ENCODE measurements around the gene SLF2. TPM values are rescaled to one million over a fixed set of nuclear protein-coding genes. Genes with fewer than 3 reads are reported as not detected.
A peak's percentile ranks its signal among the peaks of the same experiment; 100 is the strongest.

SLF2 gene
- total RNA-seq, 1 experiment from 2014 or later: 10.7 TPM

DNA sequence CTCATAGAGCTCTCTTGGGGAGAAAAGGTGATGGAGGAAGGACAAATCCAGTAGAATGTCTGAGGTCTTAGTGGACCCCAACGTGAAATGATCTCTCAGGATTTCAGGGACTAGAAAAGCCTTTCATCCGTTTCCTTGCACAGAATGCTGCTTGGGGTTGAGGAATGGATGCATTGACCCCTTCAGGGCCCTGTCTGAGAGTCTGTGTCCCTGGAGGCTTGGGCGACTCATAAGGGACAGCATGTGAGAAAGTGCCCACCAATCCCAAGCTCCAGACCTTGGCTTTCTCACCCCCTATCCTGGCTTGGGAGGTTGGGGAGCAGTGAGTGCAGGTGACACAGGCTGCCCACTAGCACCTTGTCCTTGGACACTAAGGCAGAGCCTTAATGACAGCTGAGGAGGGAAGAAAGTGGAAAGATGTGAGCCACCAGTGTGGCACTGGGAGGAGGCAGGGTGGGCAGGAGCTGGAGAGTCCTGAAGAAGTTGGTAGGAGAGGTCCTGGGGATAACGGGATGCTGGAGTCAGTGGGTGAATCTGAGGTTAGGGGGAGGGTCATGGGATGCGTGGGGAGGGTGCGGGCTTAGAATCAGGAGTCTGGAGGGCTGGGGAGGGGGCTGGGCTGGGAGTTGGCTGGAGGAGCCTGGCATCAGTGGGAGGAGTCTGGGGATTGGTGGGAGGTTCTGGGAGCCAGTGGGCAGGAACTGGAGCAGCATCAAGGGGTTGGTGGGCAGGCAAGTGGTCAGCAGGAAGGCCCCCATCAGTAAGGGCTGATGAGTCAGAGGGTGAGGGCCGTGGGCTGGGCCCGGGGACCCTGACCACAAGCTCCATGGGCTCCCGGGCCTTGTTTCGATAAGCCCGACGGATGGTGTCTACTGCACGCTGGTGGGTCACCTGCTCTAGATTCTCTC lies 95.4 kb downstream of the SLF2 start:
- Histone ChIP-seq H3K36me3 (peaks cover 40% of the 10 kb centered on the region), H3K27me3 (no peaks in the 10 kb centered on the region), H3K9me3 (no peaks in the 10 kb centered on the region), H3K4me3 (no peak overlapping the region)
- no peak for DNase-seq

DNA sequence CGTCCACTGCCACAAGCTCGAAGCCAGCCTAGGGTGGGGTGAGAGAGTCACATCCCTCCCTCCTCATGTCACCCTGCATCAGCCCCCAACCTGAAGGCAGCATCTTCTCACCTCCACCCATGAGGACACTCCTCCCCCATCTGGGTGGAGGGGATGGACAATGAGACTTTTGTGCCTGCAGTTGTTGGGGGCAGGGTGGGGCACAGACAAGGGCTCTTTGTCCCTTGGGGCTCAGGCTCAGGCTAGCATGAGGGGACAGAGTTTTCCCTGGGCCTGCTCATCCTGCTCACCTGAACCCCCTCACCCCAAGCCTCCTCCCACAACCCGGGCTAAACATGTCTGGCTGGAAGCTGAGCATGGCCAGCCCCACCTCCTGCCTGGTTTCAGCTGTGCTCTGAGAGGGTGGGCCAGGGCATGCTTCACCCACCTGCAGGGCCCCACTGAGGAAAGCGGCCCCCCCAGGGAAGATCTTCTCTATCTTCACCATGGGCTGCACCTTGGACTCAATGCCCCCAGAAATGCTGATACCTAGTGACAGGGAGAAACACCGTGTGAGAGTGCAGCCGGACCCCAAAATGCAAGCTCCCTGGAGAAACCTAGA lies 96.2 kb downstream of the SLF2 start:
- no peak for DNase-seq
- Histone ChIP-seq H3K4me3 (no peak overlapping the region), H3K36me3 (peaks cover 33% of the 10 kb centered on the region)

DNA sequence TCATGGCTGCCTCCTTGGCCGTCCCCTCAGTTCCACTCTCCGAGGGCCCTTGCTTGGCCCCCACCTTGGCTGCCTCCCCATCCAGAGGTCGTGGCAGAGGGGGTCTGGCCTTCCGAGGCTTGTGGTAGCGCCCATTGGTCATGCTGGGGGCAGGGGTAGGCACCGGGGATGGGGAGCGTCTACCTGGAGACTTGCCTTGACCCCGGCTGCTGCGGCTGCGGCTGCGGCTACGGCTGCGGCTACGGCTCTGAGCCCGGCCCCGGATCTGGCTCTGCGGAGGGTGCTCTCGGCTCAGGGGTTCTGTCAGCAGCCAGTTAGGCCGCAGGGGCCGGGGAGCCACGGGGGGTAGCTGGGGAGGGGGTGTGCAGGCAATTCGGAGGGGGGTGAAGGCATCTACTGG lies 97.6 kb downstream of the SLF2 start:
- H3K36me3 ChIP-seq: peaks cover 19% of the 10 kb centered on the region
- DNase-seq: no peak
- H3K9me3 ChIP-seq: no peaks in the 10 kb centered on the region
- no peak overlapping the region for H3K4me3 ChIP-seq
- no peaks in the 10 kb centered on the region for H3K27me3 ChIP-seq

More for the DNA sequence above, 96.2 kb downstream of the SLF2 start:
- Histone ChIP-seq H3K27me3 (no peaks in the 10 kb centered on the region), H3K9me3 (no peaks in the 10 kb centered on the region)

DNA sequence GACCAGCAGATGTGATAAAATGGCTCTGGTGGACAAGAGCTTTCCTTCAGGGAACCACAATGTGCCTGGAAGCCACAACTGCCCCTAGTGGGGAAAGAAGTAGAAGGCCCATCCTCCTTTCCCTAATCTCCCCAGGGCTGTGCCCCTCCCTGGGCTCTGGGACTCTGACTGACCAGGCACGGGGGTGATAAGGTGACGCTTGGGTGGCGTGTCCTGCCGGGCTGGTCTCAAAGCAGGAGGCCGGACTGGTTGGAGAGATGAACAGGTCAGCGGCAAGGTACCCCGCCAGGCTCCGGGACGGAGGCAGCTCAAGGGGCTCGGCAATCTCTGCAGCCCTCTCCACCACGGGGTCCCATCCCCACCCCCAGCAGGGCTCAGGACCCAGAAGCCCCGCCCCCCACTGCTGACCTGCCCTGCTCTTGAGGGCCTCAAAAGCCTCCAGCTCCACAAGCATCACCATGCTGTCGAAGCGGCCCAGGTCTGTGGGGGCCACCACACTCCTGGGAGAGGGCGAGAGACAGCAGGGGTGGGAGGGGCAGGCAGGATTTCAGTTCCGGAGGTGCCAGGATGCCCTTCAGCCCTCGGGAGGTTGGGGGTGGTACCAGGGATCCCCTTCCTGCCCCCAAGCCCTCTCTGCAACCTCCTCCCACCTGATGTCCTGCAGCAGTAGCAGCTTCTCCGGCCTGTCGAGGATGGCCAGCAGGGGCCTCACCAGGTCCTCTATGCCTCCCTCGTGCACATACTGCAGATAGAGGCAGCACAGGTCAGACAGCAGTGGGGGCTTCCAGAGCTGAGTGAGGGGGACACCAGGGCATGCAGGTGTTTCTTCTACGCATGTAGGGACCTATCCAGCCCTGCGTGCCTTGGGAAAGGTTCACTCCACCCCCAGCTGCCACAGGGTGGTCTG lies 99.0 kb downstream of the SLF2 start:
- H3K9me3 ChIP-seq: no peaks in the 10 kb centered on the region
- DNase-seq: no peak
- H3K36me3 ChIP-seq: peaks cover 6% of the 10 kb centered on the region

DNA sequence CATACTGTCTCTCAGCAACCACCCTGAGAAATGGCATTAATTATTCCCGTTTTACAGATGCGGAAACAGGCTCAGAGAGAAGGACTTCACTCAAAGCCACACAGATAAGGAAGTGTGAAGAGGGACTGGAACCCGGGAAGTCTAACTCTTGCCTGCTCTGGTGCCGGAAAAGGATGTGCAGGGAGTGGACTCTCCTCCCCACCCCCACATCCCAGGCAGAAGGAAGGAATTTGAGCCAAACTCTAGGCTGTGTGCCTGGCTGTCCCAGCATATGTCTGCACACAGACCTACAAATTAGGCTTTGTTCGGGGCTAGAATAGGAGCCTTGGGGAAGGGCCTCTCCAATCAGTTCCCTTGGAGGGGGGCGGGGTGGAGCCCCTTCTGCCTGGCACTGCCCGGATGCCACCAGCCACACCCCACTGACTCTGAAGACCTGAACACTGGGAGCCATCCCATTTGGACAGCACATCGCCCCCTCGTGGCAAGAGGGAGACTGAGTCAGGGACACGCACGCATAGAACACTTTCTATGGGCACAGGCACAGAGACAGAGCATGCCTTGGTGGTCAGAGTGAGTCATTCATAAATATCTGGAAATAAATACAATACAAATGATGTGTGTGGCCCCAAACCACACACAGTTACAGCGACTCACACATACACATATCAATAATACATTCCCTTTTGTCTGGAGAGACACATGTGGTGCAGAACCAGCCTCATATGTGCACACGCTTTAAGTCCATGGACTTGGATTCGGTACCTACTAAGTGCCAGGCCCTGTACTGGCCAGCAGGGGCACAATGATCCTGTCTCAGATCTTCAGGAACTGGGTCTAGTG lies 100.0 kb downstream of the SLF2 start:
- Histone ChIP-seq H3K36me3 (no peaks in the 10 kb centered on the region), H3K27me3 (no peaks in the 10 kb centered on the region), H3K4me3 (no peak overlapping the region), H3K9me3 (no peaks in the 10 kb centered on the region)
- DNase-seq: peak; percentile 90

More for the DNA sequence above, 99.0 kb downstream of the SLF2 start:
- Histone ChIP-seq H3K4me3 (no peak overlapping the region), H3K27me3 (no peaks in the 10 kb centered on the region)

DNA sequence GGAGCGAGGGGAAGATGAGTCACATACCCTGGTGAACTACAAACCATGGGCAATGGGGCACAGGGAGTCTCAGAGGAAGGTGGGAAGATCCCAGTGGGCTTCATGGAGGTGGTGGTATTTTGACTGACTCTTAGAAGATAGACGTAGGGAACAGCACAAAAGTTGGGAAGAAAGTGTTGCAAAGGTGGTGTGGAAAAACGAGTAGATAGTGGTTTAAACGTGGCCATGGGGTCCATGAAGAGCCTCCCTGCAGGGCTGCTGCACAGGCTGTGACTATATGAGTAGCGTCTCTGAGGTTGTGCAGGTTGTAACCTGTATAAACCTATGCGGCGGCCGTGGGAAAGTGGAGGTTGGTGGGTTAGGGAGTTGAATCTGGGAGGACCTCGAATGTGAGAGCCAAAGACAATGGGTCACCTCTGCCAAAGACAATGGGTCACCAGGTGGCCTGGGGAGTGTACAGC lies 100.6 kb downstream of the SLF2 start:
- Histone ChIP-seq H3K9me3 (no peaks in the 10 kb centered on the region), H3K27me3 (no peaks in the 10 kb centered on the region), H3K4me3 (no peak overlapping the region), H3K36me3 (no peaks in the 10 kb centered on the region)
- DNase-seq: no peak

DNA sequence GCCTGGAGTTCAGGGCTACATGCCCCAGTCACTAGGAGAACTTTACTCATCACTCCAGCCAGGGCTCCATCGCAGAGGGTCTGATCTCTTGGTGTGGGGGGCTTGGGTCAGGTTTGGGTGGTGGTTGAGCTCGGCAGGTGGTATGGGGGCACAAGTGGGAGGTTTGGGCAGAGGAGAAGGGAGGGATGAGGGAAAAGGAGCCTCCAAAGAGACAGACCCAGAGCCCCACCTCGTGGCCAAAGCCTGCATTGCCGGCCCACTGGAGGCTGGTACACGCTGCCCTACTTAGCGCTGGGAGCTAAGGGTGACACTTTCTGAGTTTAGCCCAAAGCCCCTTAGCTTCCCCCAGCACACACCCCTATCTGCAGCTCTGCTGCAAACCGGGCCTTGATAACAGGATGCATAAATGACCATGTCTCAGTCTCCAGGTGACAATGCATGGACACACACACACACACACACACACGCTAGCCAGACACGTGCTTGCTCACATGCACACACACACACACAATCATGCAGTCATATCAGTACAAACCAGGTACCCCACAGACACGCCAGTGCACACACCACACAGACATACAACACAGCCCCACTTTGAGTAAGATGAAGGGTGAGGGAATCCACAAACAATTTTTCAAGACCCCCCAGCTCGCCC lies 101.6 kb downstream of the SLF2 start:
- Histone ChIP-seq H3K9me3 (no peaks in the 10 kb centered on the region), H3K27me3 (no peaks in the 10 kb centered on the region)
- peak; percentile 69 for DNase-seq

More for the DNA sequence above, 101.6 kb downstream of the SLF2 start:
- Histone ChIP-seq H3K36me3 (no peaks in the 10 kb centered on the region), H3K4me3 (no peak overlapping the region)

Other genes with a start within 250 kb of the SLF2 start
- not detected in 2 replicates for gene PAX2, start 167.4 kb upstream of the SLF2 start, total RNA-seq (2014; rRNA removed; shearing (Covaris generic); ENCODE audit: low replicate concordance)
- gene SEMA4G, start 56.5 kb downstream of the SLF2 start, total RNA-seq (2014; rRNA removed; shearing (Covaris generic); ENCODE audit: low replicate concordance): not detected in 2 replicates
- gene MRPL43, start 74.5 kb downstream of the SLF2 start, total RNA-seq (2014; rRNA removed; shearing (Covaris generic); ENCODE audit: low replicate concordance): 85.9 and 134 TPM in 2 replicates
- 13.3 and 14.6 TPM in 2 replicates for gene TWNK, start 74.6 kb downstream of the SLF2 start, total RNA-seq (2014; rRNA removed; shearing (Covaris generic); ENCODE audit: low replicate concordance)
- 60.9 and 64.4 TPM in 2 replicates for gene LZTS2, start 86.8 kb downstream of the SLF2 start, total RNA-seq (2014; rRNA removed; shearing (Covaris generic); ENCODE audit: low replicate concordance)
- 1.4 and 2.5 TPM in 2 replicates for gene PDZD7, start 118.2 kb downstream of the SLF2 start, total RNA-seq (2014; rRNA removed; shearing (Covaris generic); ENCODE audit: low replicate concordance)
- gene SFXN3, start 118.3 kb downstream of the SLF2 start, total RNA-seq (2014; rRNA removed; shearing (Covaris generic); ENCODE audit: low replicate concordance): 27.4 and 38.5 TPM in 2 replicates
- 27.7 and 54.4 TPM in 2 replicates for gene KAZALD1, start 149.0 kb downstream of the SLF2 start, total RNA-seq (2014; rRNA removed; shearing (Covaris generic); ENCODE audit: low replicate concordance)
- gene TLX1, start 218.3 kb downstream of the SLF2 start, total RNA-seq (2014; rRNA removed; shearing (Covaris generic); ENCODE audit: low replicate concordance): not detected in 2 replicates

All from MG63 (cell line).